IgD-negative memory B cell (primary cell): ENCODE results near the gene USP17L13. TPM values are rescaled to one million over a fixed set of nuclear protein-coding genes. Genes with fewer than 3 reads are reported as not detected.

Source experiments
- polyA plus RNA-seq: library from polyadenylated mRNA; unstranded; fragments of 300-500 nt; fragmentation: Illumina TruSeq; gene quantifications from one replicate; pipeline ENCODE4 v1.2.3, GENCODE V29; 2021

Gene USP17L13
- polyA plus RNA-seq, 1 donor from 2014 or later = not detected

Other genes with a start within 250 kb of the USP17L13 start
- not detected for gene FAM90A26, start 54.5 kb upstream of the USP17L13 start, polyA plus RNA-seq
- gene USP17L10, start 14.2 kb upstream of the USP17L13 start, polyA plus RNA-seq = not detected
- gene USP17L11, start 9.5 kb upstream of the USP17L13 start, polyA plus RNA-seq = not detected
- not detected for gene USP17L12, start 4.7 kb upstream of the USP17L13 start, polyA plus RNA-seq
- gene USP17L15, start 9.5 kb downstream of the USP17L13 start, polyA plus RNA-seq = not detected
- gene USP17L17, start 19.0 kb downstream of the USP17L13 start, polyA plus RNA-seq = not detected
- gene USP17L18, start 23.7 kb downstream of the USP17L13 start, polyA plus RNA-seq = not detected
- gene USP17L19, start 28.5 kb downstream of the USP17L13 start, polyA plus RNA-seq = not detected
- gene USP17L20, start 33.2 kb downstream of the USP17L13 start, polyA plus RNA-seq = not detected
- gene USP17L21, start 38.0 kb downstream of the USP17L13 start, polyA plus RNA-seq = not detected
- not detected for gene USP17L22, start 42.7 kb downstream of the USP17L13 start, polyA plus RNA-seq
- gene USP17L24, start 100.3 kb downstream of the USP17L13 start, polyA plus RNA-seq = not detected
- gene USP17L25, start 105.0 kb downstream of the USP17L13 start, polyA plus RNA-seq = not detected
- not detected for gene USP17L26, start 109.8 kb downstream of the USP17L13 start, polyA plus RNA-seq
- not detected for gene USP17L5, start 114.5 kb downstream of the USP17L13 start, polyA plus RNA-seq
- gene USP17L27, start 119.3 kb downstream of the USP17L13 start, polyA plus RNA-seq = not detected
- not detected for gene USP17L28, start 124.0 kb downstream of the USP17L13 start, polyA plus RNA-seq
- not detected for gene USP17L29, start 128.7 kb downstream of the USP17L13 start, polyA plus RNA-seq
- not detected for gene USP17L30, start 138.2 kb downstream of the USP17L13 start, polyA plus RNA-seq
- not detected for gene DEFB131A, start 219.5 kb downstream of the USP17L13 start, polyA plus RNA-seq